Tibial nerve (tissue), 4 donors: ENCODE measurements around the gene TUB. TPM values are rescaled to one million over a fixed set of nuclear protein-coding genes. Genes with fewer than 3 reads are reported as not detected.

Source experiments
- DNase-seq, 2 donors: peaks; one replicate each; pipeline ENCODE4 v3.0.0-alpha.2; 2019; ENCODE audit warnings: low spot score in 2 of 2
- H3K27ac ChIP-seq, 4 donors: fragments of 200-600 bp; sonication (generic) in 3 of 4; one replicate each; pipeline ENCODE4 v1.5.1; 2017 to 2019; ENCODE audit warnings: mild to moderate bottlenecking in 1 of 4
- H3K27me3 ChIP-seq, 2 donors: fragments of 200-600 bp; sonication (generic) in 1 of 2; one replicate each; pipeline versions ENCODE4 v1.5.1 to v1.6.0; 2017 to 2019
- H3K36me3 ChIP-seq, 3 donors: fragments of 200-600 bp; sonication (generic); one replicate each; pipeline ENCODE4 v1.5.1; 2018 to 2019
- H3K4me1 ChIP-seq, 4 donors: fragments of 200-600 bp; sonication (generic) in 3 of 4; one replicate each; pipeline ENCODE4 v1.5.1; 2017 to 2019
- H3K4me3 ChIP-seq, 4 donors: fragments of 200-600 bp; sonication (generic) in 3 of 4; one replicate each; pipeline ENCODE4 v1.5.1; 2017 to 2019; ENCODE audit warnings: mild to moderate bottlenecking in 1 of 4, moderate library complexity in 1 of 4
- H3K9me3 ChIP-seq, 4 donors: fragments of 200-600 bp; sonication (generic) in 3 of 4; one replicate each; pipeline ENCODE4 v1.5.1; 2017 to 2019
- EP300 ChIP-seq, 2 donors: sonication (generic); formaldehyde crosslinking; IDR thresholded peaks; one replicate each; pipeline ENCODE4 v1.6.1; 2017; ENCODE audit warnings: antibody characterized with exemption in 2 of 2, mild to moderate bottlenecking in 1 of 2
- POLR2A ChIP-seq, 2 donors: fragments of 450-650 bp; IDR thresholded peaks; one replicate each; pipeline ENCODE4 v1.6.1; 2017; ENCODE audit warnings: antibody characterized with exemption in 2 of 2, mild to moderate bottlenecking in 2 of 2, moderate library complexity in 2 of 2
- WGBS, 2 donors: methylation state at CpG; one replicate each; pipeline ENCODE4 v1.1.5; 2018; 5-methylcytosine and 5-hydroxymethylcytosine counted together
- total RNA-seq, 4 donors: library from RNA; depleted of rRNA; stranded (reverse); fragments of >200 nt; gene quantifications; one replicate each; pipeline ENCODE4 v1.1.0, GENCODE V29; 2016
- TF ChIP-seq, protein P1 (sequence below), 5 experiments: fragments of 200-600 bp in 3 of 5; fragments of 450-650 bp in 2 of 5; sonication (generic) in 3 of 5; IDR thresholded peaks; one replicate each; pipeline ENCODE4 v1.5.1; 2016 to 2019; ENCODE audit warnings: antibody characterized with exemption in 5 of 5, mild to moderate bottlenecking in 3 of 5, moderate library complexity in 2 of 5

TUB gene
- total RNA-seq, 4 donors from 2014 or later: 9.3 to 14.5 (median 12.5) TPM

DNA sequence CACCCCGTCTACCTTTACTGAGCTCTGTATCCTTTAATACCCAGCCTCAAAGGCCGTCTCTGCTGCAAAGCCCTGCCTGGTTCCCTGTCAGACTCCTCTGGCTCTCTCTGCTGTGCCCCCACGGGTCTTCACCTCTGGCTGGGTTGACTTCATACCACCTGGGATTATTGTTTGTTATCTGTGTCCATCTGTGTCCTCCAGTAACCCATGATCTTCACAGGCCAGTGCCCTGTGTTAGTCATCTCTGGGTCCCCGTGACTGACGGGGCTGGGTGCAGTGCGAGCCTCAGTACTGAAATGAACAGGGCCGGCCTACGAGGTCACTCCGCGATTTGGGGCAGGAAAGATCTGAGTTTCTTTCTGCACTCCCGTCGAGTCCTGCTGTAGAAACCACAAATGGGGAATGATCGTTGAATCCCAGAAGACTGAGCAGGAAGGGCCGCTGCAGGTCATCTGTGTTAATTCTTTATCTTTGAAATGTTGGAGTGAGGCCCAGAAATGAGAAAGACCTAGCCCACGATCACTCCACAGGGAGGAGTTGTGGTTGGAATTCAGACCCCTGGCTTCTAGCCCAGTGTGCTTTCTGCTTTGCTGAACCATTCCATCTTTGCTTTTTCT is 12.3 kb upstream of the TUB start:
- H3K9me3 ChIP-seq: no peaks in the 10 kb centered on the region
- peaks cover 0 to 53% (median 22%) of the 10 kb centered on the region in 4 donors for H3K4me1 ChIP-seq
- H3K36me3 ChIP-seq: no peaks in the 10 kb centered on the region
- peak; percentile 62 to 79 for DNase-seq
- 8 to 20% methylated on average over 15 of the region's 15 CpGs for WGBS, 2 donors
- peak overlapping the region; percentile 12 to 83 (median 64) for H3K27ac ChIP-seq
- no peaks in the 10 kb centered on the region for H3K27me3 ChIP-seq
- TF ChIP-seq, protein P1, sequence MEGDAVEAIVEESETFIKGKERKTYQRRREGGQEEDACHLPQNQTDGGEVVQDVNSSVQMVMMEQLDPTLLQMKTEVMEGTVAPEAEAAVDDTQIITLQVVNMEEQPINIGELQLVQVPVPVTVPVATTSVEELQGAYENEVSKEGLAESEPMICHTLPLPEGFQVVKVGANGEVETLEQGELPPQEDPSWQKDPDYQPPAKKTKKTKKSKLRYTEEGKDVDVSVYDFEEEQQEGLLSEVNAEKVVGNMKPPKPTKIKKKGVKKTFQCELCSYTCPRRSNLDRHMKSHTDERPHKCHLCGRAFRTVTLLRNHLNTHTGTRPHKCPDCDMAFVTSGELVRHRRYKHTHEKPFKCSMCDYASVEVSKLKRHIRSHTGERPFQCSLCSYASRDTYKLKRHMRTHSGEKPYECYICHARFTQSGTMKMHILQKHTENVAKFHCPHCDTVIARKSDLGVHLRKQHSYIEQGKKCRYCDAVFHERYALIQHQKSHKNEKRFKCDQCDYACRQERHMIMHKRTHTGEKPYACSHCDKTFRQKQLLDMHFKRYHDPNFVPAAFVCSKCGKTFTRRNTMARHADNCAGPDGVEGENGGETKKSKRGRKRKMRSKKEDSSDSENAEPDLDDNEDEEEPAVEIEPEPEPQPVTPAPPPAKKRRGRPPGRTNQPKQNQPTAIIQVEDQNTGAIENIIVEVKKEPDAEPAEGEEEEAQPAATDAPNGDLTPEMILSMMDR (IDR thresholded peaks at IDR 0.05): no peak
- TF ChIP-seq EP300 (IDR thresholded peaks at IDR 0.05): peak in 1 of 2 donors; percentile 73
- peak overlapping the region in 1 of 4 donors; percentile 1 for H3K4me3 ChIP-seq

DNA sequence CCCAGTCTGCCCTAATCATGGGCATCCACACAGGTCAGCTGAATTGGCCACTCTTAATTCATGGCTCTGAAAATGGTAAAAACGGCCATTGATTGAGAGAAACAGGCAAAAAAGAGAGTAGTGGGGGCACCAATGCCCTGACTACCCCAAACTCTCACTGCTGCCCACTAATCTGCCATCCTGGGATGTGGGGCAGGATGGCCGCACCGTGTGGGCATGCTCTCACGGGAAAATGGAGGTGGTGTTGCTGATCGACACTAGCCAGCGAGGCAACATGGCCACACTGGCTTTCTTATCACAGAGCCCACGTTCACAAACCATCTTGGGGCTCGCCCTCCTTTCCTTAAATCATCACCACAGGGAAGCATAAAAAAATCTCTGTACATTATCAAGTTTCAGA is 11.2 kb upstream of the TUB start:
- WGBS, 2 donors: 84 to 85% methylated on average over 8 of the region's 8 CpGs
- Histone ChIP-seq H3K27ac (peak overlapping the region in 2 of 4 donors; percentile 81 to 83), H3K4me1 (peaks cover 0 to 47% (median 20%) of the 10 kb centered on the region in 4 donors), H3K27me3 (no peaks in the 10 kb centered on the region), H3K4me3 (no peak overlapping the region), H3K36me3 (no peaks in the 10 kb centered on the region), H3K9me3 (no peaks in the 10 kb centered on the region)
- DNase-seq: no peak
- TF ChIP-seq, protein P1 (IDR thresholded peaks at IDR 0.05): no peak
- TF ChIP-seq EP300 (IDR thresholded peaks at IDR 0.05) (no peak), POLR2A (IDR thresholded peaks at IDR 0.05) (no peak)

- no peak for DNase-seq
- TF ChIP-seq, protein P1 (IDR thresholded peaks at IDR 0.05): peak in 3 of 5 experiments; percentile 14 to 26 (median 26)
- no peak for TF ChIP-seq POLR2A (IDR thresholded peaks at IDR 0.05)
- TF ChIP-seq EP300 (IDR thresholded peaks at IDR 0.05): no peak
- no peaks in the 10 kb centered on the region for H3K27me3 ChIP-seq
- H3K4me1 ChIP-seq: peaks cover 0 to 47% (median 20%) of the 10 kb centered on the region in 4 donors
- 43 to 47% methylated on average over 3 of the region's 3 CpGs for WGBS, 2 donors
- no peaks in the 10 kb centered on the region for H3K36me3 ChIP-seq
- H3K4me3 ChIP-seq: no peak overlapping the region
- H3K27ac ChIP-seq: no peak overlapping the region
- H3K9me3 ChIP-seq: no peaks in the 10 kb centered on the region
Observed at GRCh38 chr11:8070417-8071115, 10.4 kb upstream of the TUB start.

GRCh38 chr11:8071616-8072581 is 9.1 kb upstream of the TUB start:
- Histone ChIP-seq H3K27me3 (no peaks in the 10 kb centered on the region), H3K4me3 (no peak overlapping the region), H3K27ac (no peak overlapping the region), H3K9me3 (no peaks in the 10 kb centered on the region), H3K4me1 (peaks cover 0 to 42% (median 20%) of the 10 kb centered on the region in 4 donors), H3K36me3 (no peaks in the 10 kb centered on the region)
- DNase-seq: no peak
- 71 to 72% methylated on average over 16 to 17 of the region's 18 CpGs for WGBS, 2 donors
- TF ChIP-seq POLR2A (IDR thresholded peaks at IDR 0.05) (no peak), EP300 (IDR thresholded peaks at IDR 0.05) (no peak)
- TF ChIP-seq, protein P1 (IDR thresholded peaks at IDR 0.05): no peak
